Heart left ventricle (tissue), 16 donors: Measurements from ENCODE around the gene PPP1R3D. TPM values are rescaled to one million over a fixed set of nuclear protein-coding genes. Genes with fewer than 3 reads are reported as not detected.
"Not testable (repeated sequence)": the region's sequence is repeated elsewhere in the genome, so short reads cannot be mapped to it uniquely, and the experiment has no call there.

Experiments
- ATAC-seq, 4 donors: fragments of 200-7000 bp; cut with Tn5 transposase; one replicate each; pipeline ENCODE4 v1.9.1; 2020 to 2022; ENCODE audit warnings: moderate library complexity in 4 of 4, mild to moderate bottlenecking in 3 of 4, moderate number of reproducible peaks in 1 of 4
- DNase-seq, 5 donors: peaks; one replicate each; pipeline ENCODE4 v3.0.0-alpha.2; 2020
- H3K27ac ChIP-seq, 12 donors: fragments of 200-600 bp; sonication (generic) in 4 of 12; one replicate each; pipeline versions ENCODE4 v1.5.0 to v1.8.0; 2016 to 2022; ENCODE audit warnings: mild to moderate bottlenecking in 2 of 12
- H3K27me3 ChIP-seq, 9 donors: fragments of 200-600 bp; sonication (generic) in 2 of 9; one replicate each; pipeline versions ENCODE4 v1.5.1 to v1.8.0; 2016 to 2022; ENCODE audit warnings: mild to moderate bottlenecking in 3 of 9
- H3K36me3 ChIP-seq, 9 donors: fragments of 200-600 bp; sonication (generic) in 2 of 9; one replicate each; pipeline versions ENCODE4 v1.5.0 to v1.8.0; 2018 to 2022; ENCODE audit warnings: mild to moderate bottlenecking in 2 of 9
- H3K4me1 ChIP-seq, 12 donors: fragments of 200-600 bp; sonication (generic) in 4 of 12; one replicate each; pipeline versions ENCODE4 v1.5.0 to v1.8.0; 2016 to 2022; ENCODE audit warnings: mild to moderate bottlenecking in 3 of 12
- H3K4me3 ChIP-seq, 12 donors: fragments of 200-600 bp; sonication (generic) in 4 of 12; one replicate each; pipeline versions ENCODE4 v1.5.0 to v1.8.0; 2017 to 2022; ENCODE audit warnings: mild to moderate bottlenecking in 9 of 12, moderate library complexity in 4 of 12
- H3K9me3 ChIP-seq, 12 donors: fragments of 200-600 bp; sonication (generic) in 4 of 12; one replicate each; pipeline versions ENCODE4 v1.5.0 to v1.8.0; 2016 to 2022; ENCODE audit warnings: mild to moderate bottlenecking in 1 of 12
- POLR2A ChIP-seq, 2 donors: fragments of 450-650 bp; IDR thresholded peaks; one replicate each; pipeline ENCODE4 v1.6.1; 2017; ENCODE audit warnings: antibody characterized with exemption in 2 of 2, mild to moderate bottlenecking in 2 of 2, moderate library complexity in 2 of 2
- WGBS, 4 donors: extraction: QIAGEN DNeasy Blood & Tissue Kit in 2 of 4; methylation state at CpG; one replicate each; pipeline versions ENCODE4 v1.1.5 to v1.1.7; 2013 to 2018; 5-methylcytosine and 5-hydroxymethylcytosine counted together
- intact Hi-C, 10 donors: fragments of 100-400 bp; cut with DNase I; formaldehyde crosslinking; loops; one replicate each; pipeline versions ENCODE4 v1.11.1 to v1.14.2; 2022
- polyA plus RNA-seq, 2 donors: library from polyadenylated mRNA; stranded (reverse); fragments of 200-250 nt; gene quantifications; one replicate each; pipeline ENCODE4 v1.2.3, GENCODE V29; 2013
- total RNA-seq, 9 donors: library from RNA; depleted of rRNA in 2 of 9; stranded (reverse); fragments of >200 nt in 2 of 9; fragmentation: NEBNext Ultra II Directional in 3 of 9; extraction: Animal tissue kit (Norgen Biotek cat#: 25700) in 3 of 9; gene quantifications; one replicate each; pipeline versions ENCODE4 v1.1.0 to v1.2.4, GENCODE V29; 2016 to 2023
- TF ChIP-seq, protein P1 (sequence below), 12 donors: fragments of 200-600 bp; sonication (generic) in 4 of 12; IDR thresholded peaks; one replicate each; pipeline versions ENCODE4 v1.5.0 to v1.8.0; 2018 to 2022; ENCODE audit warnings: antibody characterized with exemption in 12 of 12, mild to moderate bottlenecking in 5 of 12
- donor health status: ischemic (EF 13 %, LVEDD 7.1; RV severe dilation, severe dysfunction).
- donor health status: healthy with polysubstance abuse.
- donor health status: DM: no; HTN: yes; CAD: no.
- donor health status: DM: no; HTN: no; CAD: no.
- donor health status: ischemic (EF 25% LVEDD 6.9; RV normal size, moderate dysfunction).
- donor health status: ischemic (EF 25% LVEDD 5.7; RV mildly dilated, moderate dysfunction).
- donor health status: healthy.
- donor health status: DM: yes; HTN: yes; CAD: no.
- donor health status: ischemic (EF 35%, LVEDD 5.7; RV mildly dilated, moderate dysfunction).
- donor health status: nonischemic (EF 11% LVEDD 7.7; RV severe dilation, severe dysfunction).
- donor health status: DM: yes; HTN: yes; CAD: no.
- donor health status: PGD.
- donor health status: ischemic (EF 29% LVEDD 5.4; RV normal size, mild dysfunction).
- donor health status: nonischemic (EF 23%, LVEDD 6.1; RV moderate dilation, normal function).

Gene PPP1R3D
- total and polyA plus RNA-seq, 11 donors = 5.6 to 14.7 (median 12.5) TPM

DNA sequence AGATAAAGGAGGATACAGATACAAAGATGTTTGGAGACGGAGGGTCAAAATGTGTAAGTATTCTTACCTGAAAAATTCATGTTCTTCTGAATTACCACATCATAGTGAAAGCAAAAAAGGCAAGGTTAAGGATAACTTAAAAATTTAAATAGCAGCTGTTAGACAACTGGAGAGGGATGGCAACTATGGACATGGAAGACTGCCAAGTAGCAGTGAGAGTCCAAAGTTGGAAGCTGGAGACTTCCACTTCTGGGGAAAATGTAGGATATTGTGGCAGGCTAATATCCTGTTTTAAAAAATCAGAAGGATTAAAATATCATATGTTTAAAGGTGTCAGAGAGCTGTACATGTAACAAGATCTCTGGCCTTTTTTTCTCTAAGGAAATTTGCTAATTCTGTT lies 36.5 kb downstream of the PPP1R3D start:
- ATAC-seq = no peak
- no peaks in the 10 kb centered on the region for H3K36me3 ChIP-seq
- no peak overlapping the region for H3K4me3 ChIP-seq
- H3K27ac ChIP-seq = no peak overlapping the region
- H3K9me3 ChIP-seq = no peaks in the 10 kb centered on the region
- 88 to 98% (median 94%) methylated on average over 1 of the region's 1 CpG for WGBS, 4 donors
- TF ChIP-seq, protein P1, sequence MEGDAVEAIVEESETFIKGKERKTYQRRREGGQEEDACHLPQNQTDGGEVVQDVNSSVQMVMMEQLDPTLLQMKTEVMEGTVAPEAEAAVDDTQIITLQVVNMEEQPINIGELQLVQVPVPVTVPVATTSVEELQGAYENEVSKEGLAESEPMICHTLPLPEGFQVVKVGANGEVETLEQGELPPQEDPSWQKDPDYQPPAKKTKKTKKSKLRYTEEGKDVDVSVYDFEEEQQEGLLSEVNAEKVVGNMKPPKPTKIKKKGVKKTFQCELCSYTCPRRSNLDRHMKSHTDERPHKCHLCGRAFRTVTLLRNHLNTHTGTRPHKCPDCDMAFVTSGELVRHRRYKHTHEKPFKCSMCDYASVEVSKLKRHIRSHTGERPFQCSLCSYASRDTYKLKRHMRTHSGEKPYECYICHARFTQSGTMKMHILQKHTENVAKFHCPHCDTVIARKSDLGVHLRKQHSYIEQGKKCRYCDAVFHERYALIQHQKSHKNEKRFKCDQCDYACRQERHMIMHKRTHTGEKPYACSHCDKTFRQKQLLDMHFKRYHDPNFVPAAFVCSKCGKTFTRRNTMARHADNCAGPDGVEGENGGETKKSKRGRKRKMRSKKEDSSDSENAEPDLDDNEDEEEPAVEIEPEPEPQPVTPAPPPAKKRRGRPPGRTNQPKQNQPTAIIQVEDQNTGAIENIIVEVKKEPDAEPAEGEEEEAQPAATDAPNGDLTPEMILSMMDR (IDR thresholded peaks at IDR 0.05) = no peak
- TF ChIP-seq POLR2A (IDR thresholded peaks at IDR 0.05) = no peak
- H3K27me3 ChIP-seq = no peaks in the 10 kb centered on the region
- intact Hi-C loops = no loop called here
- H3K4me1 ChIP-seq = no peaks in the 10 kb centered on the region
- DNase-seq = no peak

DNA sequence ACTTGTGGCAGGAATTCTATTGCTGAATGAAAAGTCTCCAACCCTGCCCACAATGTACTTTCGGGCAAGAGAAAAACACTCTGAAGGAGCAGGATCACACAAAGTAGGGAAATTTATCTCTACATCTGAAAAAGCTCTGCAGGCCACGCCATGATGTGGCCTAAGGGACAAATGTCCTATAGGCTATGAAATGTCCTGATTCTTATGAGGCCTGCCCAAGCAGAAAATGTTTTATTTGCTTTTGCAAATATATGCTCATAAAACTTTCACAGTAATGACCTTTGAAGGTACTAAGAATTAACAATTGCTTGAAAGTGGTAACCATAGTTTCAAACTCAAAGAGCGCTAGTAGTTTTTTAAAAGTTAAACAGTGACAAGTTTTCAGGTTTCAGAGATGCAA lies 37.6 kb downstream of the PPP1R3D start:
- WGBS, 4 donors = 95 to 99% (median 98%) methylated on average over 3 of the region's 3 CpGs
- TF ChIP-seq POLR2A (IDR thresholded peaks at IDR 0.05) = no peak
- TF ChIP-seq, protein P1 (IDR thresholded peaks at IDR 0.05) = no peak
- Histone ChIP-seq H3K27me3 (no peaks in the 10 kb centered on the region), H3K9me3 (no peaks in the 10 kb centered on the region), H3K4me1 (no peaks in the 10 kb centered on the region), H3K27ac (no peak overlapping the region), H3K4me3 (no peak overlapping the region), H3K36me3 (no peaks in the 10 kb centered on the region)
- intact Hi-C loops = no loop called here
- ATAC-seq = no peak
- no peak for DNase-seq

DNA sequence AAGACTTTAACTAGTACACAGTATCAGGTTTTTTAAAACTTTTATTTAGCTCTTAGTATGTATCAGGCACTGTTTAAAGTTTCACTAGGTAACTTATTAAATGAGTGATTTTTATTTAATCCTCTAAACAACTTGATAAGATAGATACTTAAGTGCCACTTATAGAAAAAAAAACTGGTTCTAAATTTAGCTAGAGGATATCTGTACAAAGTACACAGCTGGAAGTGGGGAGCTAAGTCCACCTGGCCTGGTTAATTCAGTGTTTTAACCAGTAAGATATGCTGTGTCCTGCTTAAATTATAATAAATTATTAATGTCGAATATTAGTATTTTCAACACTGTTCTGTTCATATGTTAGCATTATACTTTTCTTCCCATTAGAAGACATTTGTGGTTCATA lies 44.2 kb downstream of the PPP1R3D start:
- DNase-seq = no peak
- no peaks in the 10 kb centered on the region for H3K36me3 ChIP-seq
- H3K4me1 ChIP-seq = no peaks in the 10 kb centered on the region
- no peak overlapping the region for H3K4me3 ChIP-seq
- intact Hi-C loops = no loop called here
- ATAC-seq = no peak
- 75 to 77% (median 77%) methylated on average over 1 of the region's 1 CpG for WGBS, 4 donors
- H3K9me3 ChIP-seq = no peaks in the 10 kb centered on the region
- no peaks in the 10 kb centered on the region for H3K27me3 ChIP-seq
- TF ChIP-seq, protein P1 (IDR thresholded peaks at IDR 0.05) = no peak
- no peak for TF ChIP-seq POLR2A (IDR thresholded peaks at IDR 0.05)
- no peak overlapping the region for H3K27ac ChIP-seq

DNA sequence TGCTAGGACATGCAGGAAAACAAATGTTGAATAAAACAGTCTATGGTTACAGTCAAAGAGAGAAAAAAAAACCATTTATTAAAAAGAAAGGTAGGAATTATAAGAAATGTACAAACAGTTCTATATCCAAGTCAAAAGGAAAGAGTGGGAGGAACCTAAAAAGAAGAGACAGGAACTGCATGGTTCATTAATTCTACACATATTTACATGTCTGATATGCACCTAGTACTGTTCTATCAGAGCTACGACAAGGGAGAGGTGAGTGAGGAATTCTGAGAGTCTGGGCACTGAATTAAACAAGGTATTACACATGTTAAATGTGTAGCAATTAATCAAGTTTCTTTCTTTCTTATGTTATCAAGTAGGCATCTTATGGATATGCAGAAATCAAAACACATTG lies 48.5 kb downstream of the PPP1R3D start:
- ATAC-seq = no peak
- H3K4me3 ChIP-seq = no peak overlapping the region
- intact Hi-C loops = no loop called here

DNA sequence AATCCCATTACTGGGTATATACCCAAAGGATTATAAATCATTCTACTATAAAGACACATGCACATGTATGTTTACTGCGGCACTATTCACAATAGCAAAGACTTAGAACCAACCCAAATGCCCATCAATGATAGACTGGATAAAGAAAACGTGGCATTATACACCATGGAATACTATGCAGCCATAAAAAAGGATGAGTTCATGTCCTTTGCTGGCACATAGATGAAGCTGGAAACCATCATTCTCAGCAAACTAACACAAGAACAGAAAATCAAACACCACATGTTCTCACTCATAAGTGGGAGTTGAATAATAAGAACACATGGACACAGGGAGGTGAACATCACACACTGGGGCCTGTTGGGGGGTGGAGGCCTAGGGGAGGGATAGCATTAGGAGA lies 50.1 kb downstream of the PPP1R3D start:
- H3K27ac ChIP-seq, DNase-seq, intact Hi-C loops, H3K36me3 ChIP-seq, H3K27me3 ChIP-seq, H3K9me3 ChIP-seq, H3K4me1 ChIP-seq, ATAC-seq, H3K4me3 ChIP-seq: not testable (repeated sequence)
- WGBS, 4 donors = 89 to 92% (median 90%) methylated on average over 2 of the region's 2 CpGs

More for the DNA sequence above, 48.5 kb downstream of the PPP1R3D start:
- Histone ChIP-seq H3K4me1 (no peaks in the 10 kb centered on the region), H3K27me3 (no peaks in the 10 kb centered on the region), H3K9me3 (peaks cover 0 to 2% (median 0%) of the 10 kb centered on the region in 12 donors), H3K36me3 (no peaks in the 10 kb centered on the region), H3K27ac (no peak overlapping the region)
- WGBS, 4 donors = 77 to 92% (median 86%) methylated on average over 1 of the region's 1 CpG
- TF ChIP-seq POLR2A (IDR thresholded peaks at IDR 0.05) = no peak
- TF ChIP-seq, protein P1 (IDR thresholded peaks at IDR 0.05) = no peak
- DNase-seq = no peak
